Measurements from ENCODE around the gene CNGA1.

- TF ChIP-seq CTCF (IDR thresholded peaks at IDR 0.05) (no peak), EP300 (IDR thresholded peaks at IDR 0.05) (no peak), POLR2A (IDR thresholded peaks at IDR 0.05) (no peak)
These were observed 61.8 kb downstream of the CNGA1 start for GRCh38 chr4:47954677-47955076.

Measured in sigmoid colon (tissue), 4 donors.